GM21381 (cell line): ENCODE results near the gene PCDHGB7.
"Not testable (repeated sequence)": the region's sequence is repeated elsewhere in the genome, so short reads cannot be mapped to it uniquely, and the experiment has no call there.

ENCODE experiments used
- ATAC-seq: cut with Tn5 transposase; IDR thresholded peaks from one replicate; pipeline ENCODE4 v1.9.1; 2021; ENCODE audit warnings: mild to moderate bottlenecking, moderate library complexity; ENCODE audit not compliant: unreplicated experiment

Gene PCDHGB7

GRCh38 chr5:141422742-141423291 lies 5.3 kb downstream of the PCDHGB7 start:
- ATAC-seq = no peak

GRCh38 chr5:141427783-141428426 lies 10.4 kb downstream of the PCDHGB7 start:
- no peak for ATAC-seq

- ATAC-seq = peak; percentile 71
Observed at GRCh38 chr5:141430332-141431113, 13.0 kb downstream of the PCDHGB7 start, which contains the start of gene PCDHGA12. Gene PCDHGA12, plus strand, starts transcription at chr5:141430507. Its CDS starts 253 bp downstream, at chr5:141430760.

GRCh38 chr5:141431286-141431685 lies 13.8 kb downstream of the PCDHGB7 start:
- no peak for ATAC-seq

- ATAC-seq = not testable (repeated sequence)
Observed at GRCh38 chr5:141432308-141432707, 14.8 kb downstream of the PCDHGB7 start.

GRCh38 chr5:141432726-141433125 lies 15.2 kb downstream of the PCDHGB7 start:
- not testable (repeated sequence) for ATAC-seq

- no peak for ATAC-seq
Observed at GRCh38 chr5:141434006-141434405, 16.5 kb downstream of the PCDHGB7 start.

- no peak for ATAC-seq
Observed at GRCh38 chr5:141437221-141437620, 19.7 kb downstream of the PCDHGB7 start.

GRCh38 chr5:141439411-141440141 lies 22.1 kb downstream of the PCDHGB7 start:
- ATAC-seq = no peak

- no peak for ATAC-seq
Observed at GRCh38 chr5:141440341-141440740, 22.9 kb downstream of the PCDHGB7 start.

- ATAC-seq = no peak
Observed at GRCh38 chr5:141441571-141442170, 24.2 kb downstream of the PCDHGB7 start.

- no peak for ATAC-seq
Observed at GRCh38 chr5:141465351-141465750, 47.9 kb downstream of the PCDHGB7 start.
